ENCODE results near the gene MAB21L3. TPM values are rescaled to one million over a fixed set of nuclear protein-coding genes. Genes with fewer than 3 reads are reported as not detected.

Gene MAB21L3
- total RNA-seq, 1 experiment from 2014 or later = not detected

- no peak overlapping the region for H2BK12ac ChIP-seq (ENCODE audit: insufficient read length, low read depth, low read length)
- WGBS (ENCODE audit: extremely low coverage, insufficient read length, low lambda C conversion rate) = no CpG with 5 or more reads among the region's 2 CpGs
Measured at GRCh38 chr1:116164150-116164549, 53.0 kb downstream of the MAB21L3 start.

More at GRCh38 chr1:116164150-116164549, 53.0 kb downstream of the MAB21L3 start:
- no peak overlapping the region for H3K27ac ChIP-seq (ENCODE audit: insufficient read length, low read depth, low read length)
- no peak overlapping the region for H2BK5ac ChIP-seq (ENCODE audit: insufficient read length, low read length)
- Mint-ChIP-seq H3K36me3 (ENCODE audit: insufficient read depth in 1 of 3, low read depth in 3 of 3) (no peaks in the 10 kb centered on the region; a peak in 1 of 7 replicates), H3K27me3 (ENCODE audit: low read depth) (peaks cover 34% of the 10 kb centered on the region), H3K9me3 (no peaks in the 10 kb centered on the region; a peak in 1 of 5 replicates), H3K4me3 (no peak overlapping the region), H3K4me1 (peaks cover 21% of the 10 kb centered on the region in 2 experiments), H3K27ac (no peak overlapping the region)
- H2AFZ ChIP-seq (ENCODE audit: low read length) = no peak overlapping the region
- no peak overlapping the region for H4K91ac ChIP-seq (ENCODE audit: insufficient read length, low read depth, low read length)
- no peaks in the 10 kb centered on the region for H3K79me2 ChIP-seq (ENCODE audit: insufficient read depth, low read length)
- H3K23me2 ChIP-seq (ENCODE audit: insufficient read length, low read depth, low read length, poor library complexity, severe bottlenecking) = peaks cover 9% of the 10 kb centered on the region
- no peaks in the 10 kb centered on the region for H3K9me3 ChIP-seq (ENCODE audit: control insufficient read depth, low read depth, low read length)
- no peak overlapping the region for H3K4ac ChIP-seq (ENCODE audit: low read depth, low read length)
- no peak overlapping the region for H3K4me2 ChIP-seq (ENCODE audit: insufficient read depth, insufficient read length, low read length)
- no peaks in the 10 kb centered on the region; the same call in 1 of the 2 replicates for H3K27me3 ChIP-seq (ENCODE audit: insufficient read depth, low read length)
- no peak overlapping the region for H2BK15ac ChIP-seq (ENCODE audit: low read depth, low read length)
- H3T11ph ChIP-seq (ENCODE audit: low read length) = no peak overlapping the region
- no peak for TF ChIP-seq CTCF (conservative IDR thresholded peaks at IDR 0.05)
- H3K23ac ChIP-seq (ENCODE audit: insufficient read length, low read depth, low read length) = no peak overlapping the region
- DNase-seq = no peak
- no peak overlapping the region for H3K9ac ChIP-seq (ENCODE audit: extremely low read depth, insufficient read length, low read length)
- H4K5ac ChIP-seq (ENCODE audit: insufficient read length, low read depth, low read length) = no peak overlapping the region
- H4K8ac ChIP-seq (replicated peaks; ENCODE audit: insufficient read length, low read depth, low read length) = no peak overlapping the region
- no peak overlapping the region for H2BK20ac ChIP-seq (ENCODE audit: low read depth, low read length, poor library complexity, severe bottlenecking)
- H2BK120ac ChIP-seq (ENCODE audit: low read depth, low read length, poor library complexity, severe bottlenecking) = no peak overlapping the region
- H3K14ac ChIP-seq (ENCODE audit: insufficient read depth, low read length) = no peak overlapping the region
- no peak overlapping the region for H3K56ac ChIP-seq (ENCODE audit: insufficient read length, low read depth, low read length)
- no peaks in the 10 kb centered on the region for H3K4me1 ChIP-seq (ENCODE audit: insufficient read depth, low read length)
- H3K18ac ChIP-seq (ENCODE audit: insufficient read length, low read depth, low read length) = no peak overlapping the region
- H3K79me1 ChIP-seq (ENCODE audit: insufficient read depth, low read depth, low read length, poor library complexity, severe bottlenecking) = no peaks in the 10 kb centered on the region
- no peaks in the 10 kb centered on the region for H4K20me1 ChIP-seq (ENCODE audit: control insufficient read depth, insufficient read depth, insufficient read length)
- H2AK5ac ChIP-seq (ENCODE audit: insufficient read length, low read length) = no peak overlapping the region
